Activated T-helper 2 cell treated with anti-CD3 and anti-CD28 coated beads, Interferon-gamma antibody, Interleukin-2, Interleukin-4, amounts not matched to agents 10 μg/mL and 5 μg/mL and 100 μg/mL, durations not matched to agents 14 hours and 24 hours and 36 hours (primary cell): ENCODE measurements around the gene LRRC2. TPM values are rescaled to one million over a fixed set of nuclear protein-coding genes. Genes with fewer than 3 reads are reported as not detected.
A peak's percentile ranks its signal among the peaks of the same experiment; 100 is the strongest.
"Not testable (repeated sequence)": the region's sequence is repeated elsewhere in the genome, so short reads cannot be mapped to it uniquely, and the experiment has no call there.

Experiments used
- DNase-seq: peaks from one replicate; pipeline ENCODE4 v3.0.0; 2021; ENCODE audit warnings: low spot score
- H3K27ac Mint-ChIP-seq: one replicate; pipeline ENCODE4 v1.8.0; 2021; ENCODE audit warnings: mixed read lengths
- H3K27me3 Mint-ChIP-seq: one replicate; pipeline ENCODE4 v1.8.0; 2021; ENCODE audit warnings: low read depth, mixed read lengths
- H3K36me3 Mint-ChIP-seq: one replicate; pipeline ENCODE4 v1.8.0; 2021; ENCODE audit warnings: low read depth, mixed read lengths
- H3K4me1 Mint-ChIP-seq: one replicate; pipeline ENCODE4 v1.8.0; 2021; ENCODE audit warnings: low read depth, mixed read lengths
- H3K4me3 Mint-ChIP-seq: one replicate; pipeline ENCODE4 v1.8.0; 2021; ENCODE audit warnings: low read depth, mild to moderate bottlenecking, moderate library complexity, mixed read lengths
- H3K9me3 Mint-ChIP-seq: one replicate; pipeline ENCODE4 v1.8.0; 2021; ENCODE audit warnings: mixed read lengths
- intact Hi-C: fragments of 100-400 bp; cut with micrococcal nuclease; formaldehyde crosslinking; loops from one replicate; pipeline ENCODE4 v1.15.1; 2023
- total RNA-seq: library from RNA; stranded (reverse); gene quantifications from 2 replicates; pipeline ENCODE4 v1.2.3, GENCODE V29; 2022

Gene LRRC2
- total RNA-seq, 1 donor from 2014 or later, result not detected

DNA sequence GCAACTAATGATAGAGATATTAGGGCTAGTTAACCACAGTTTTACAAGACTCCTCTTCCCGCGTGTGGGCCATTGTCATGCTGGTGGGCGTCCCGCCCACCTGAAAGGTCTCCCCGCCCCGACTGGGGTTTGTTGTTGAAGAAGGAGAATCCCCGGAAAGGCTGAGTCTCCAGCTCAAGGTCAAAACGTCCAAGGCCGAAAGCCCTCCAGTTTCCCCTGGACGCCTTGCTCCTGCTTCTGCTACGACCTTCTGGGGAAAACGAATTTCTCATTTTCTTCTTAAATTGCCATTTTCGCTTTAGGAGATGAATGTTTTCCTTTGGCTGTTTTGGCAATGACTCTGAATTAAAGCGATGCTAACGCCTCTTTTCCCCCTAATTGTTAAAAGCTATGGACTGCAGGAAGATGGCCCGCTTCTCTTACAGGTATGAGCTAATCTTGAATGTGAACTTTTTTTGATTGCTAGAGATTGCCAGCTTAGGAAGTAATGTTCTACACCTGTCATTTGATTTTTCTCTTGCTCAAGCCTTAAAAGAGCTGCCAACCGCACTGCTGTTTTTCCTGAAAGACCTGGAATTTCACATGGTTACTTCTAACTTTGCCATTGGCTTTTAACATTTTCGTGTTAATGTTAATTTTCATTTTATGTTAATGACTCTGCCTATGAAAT is 11.6 kb upstream of the LRRC2 start:
- peaks cover 20% of the 10 kb centered on the region for H3K27me3 Mint-ChIP-seq
- H3K4me1 Mint-ChIP-seq, H3K36me3 Mint-ChIP-seq, H3K4me3 Mint-ChIP-seq, DNase-seq, H3K9me3 Mint-ChIP-seq, H3K27ac Mint-ChIP-seq, intact Hi-C loops: not testable (repeated sequence)

DNA sequence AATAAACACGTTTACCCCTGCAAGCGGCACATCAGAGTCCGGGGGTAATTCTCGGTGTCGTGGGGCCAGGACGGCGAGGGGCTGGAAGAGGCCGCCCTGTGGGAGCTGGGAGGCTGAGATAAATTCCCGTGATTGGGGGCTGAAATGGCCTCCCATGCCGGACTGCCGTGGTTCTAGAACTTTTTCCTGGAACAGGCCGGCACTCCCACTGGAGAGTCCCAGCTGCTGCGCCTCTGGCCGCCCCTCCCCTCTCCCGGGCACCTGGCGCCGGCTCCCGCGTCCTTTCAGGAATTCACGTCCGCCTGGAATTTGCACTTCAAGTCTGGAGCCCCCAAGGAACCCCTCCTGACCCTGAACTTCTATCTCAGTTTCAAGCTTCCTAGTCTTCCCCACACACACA is 10.8 kb upstream of the LRRC2 start:
- no peaks in the 10 kb centered on the region for H3K9me3 Mint-ChIP-seq
- intact Hi-C loops, result no loop called here

GRCh38 chr3:46576386-46576785 is 10.3 kb upstream of the LRRC2 start:
- Mint-ChIP-seq H3K27me3 (peaks cover 18% of the 10 kb centered on the region), H3K4me1 (peaks cover 3% of the 10 kb centered on the region), H3K27ac (no peak overlapping the region), H3K9me3 (no peaks in the 10 kb centered on the region), H3K4me3 (no peak overlapping the region), H3K36me3 (no peaks in the 10 kb centered on the region)
- no peak for DNase-seq
- intact Hi-C loops, result no loop called here

More for the DNA sequence above, 10.8 kb upstream of the LRRC2 start:
- Mint-ChIP-seq H3K27ac (no peak overlapping the region), H3K4me3 (no peak overlapping the region), H3K36me3 (no peaks in the 10 kb centered on the region), H3K27me3 (peaks cover 21% of the 10 kb centered on the region), H3K4me1 (peaks cover 3% of the 10 kb centered on the region)
- DNase-seq, result no peak

DNA sequence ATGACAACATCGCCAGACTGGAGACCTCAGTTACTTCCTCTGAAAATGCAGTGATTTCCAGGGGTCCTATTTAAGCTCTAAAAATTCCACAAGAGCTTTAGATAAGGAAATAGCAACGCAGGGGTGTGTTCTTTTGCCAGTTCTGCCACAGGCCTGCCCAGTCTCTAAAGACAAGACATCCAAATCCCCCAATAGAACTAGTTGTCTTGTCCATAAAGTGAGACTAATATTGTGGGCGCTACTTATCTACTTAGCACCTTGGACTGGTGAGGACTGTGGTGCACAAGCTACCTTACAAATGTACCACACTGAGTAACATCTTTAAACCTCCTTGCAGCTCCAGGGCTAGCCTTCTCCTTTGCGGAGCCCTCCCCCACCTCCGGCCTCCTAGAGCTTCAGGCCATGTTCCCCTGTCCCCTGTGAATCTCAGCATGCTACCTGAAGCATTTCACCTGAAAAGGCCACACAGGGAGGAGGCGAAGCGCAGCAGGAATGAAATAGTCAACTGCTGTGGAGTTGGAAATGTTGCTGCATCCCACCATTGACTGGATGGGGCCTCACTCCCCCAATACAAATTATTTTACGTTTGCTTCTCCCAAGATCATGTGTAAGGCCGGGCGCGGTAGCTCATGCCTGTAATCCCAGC is 9.6 kb upstream of the LRRC2 start:
- Mint-ChIP-seq H3K4me3 (no peak overlapping the region), H3K27ac (no peak overlapping the region), H3K4me1 (peaks cover 3% of the 10 kb centered on the region), H3K9me3 (no peaks in the 10 kb centered on the region), H3K36me3 (no peaks in the 10 kb centered on the region), H3K27me3 (peaks cover 18% of the 10 kb centered on the region)
- no peak for DNase-seq
- intact Hi-C loops, result no loop called here

DNA sequence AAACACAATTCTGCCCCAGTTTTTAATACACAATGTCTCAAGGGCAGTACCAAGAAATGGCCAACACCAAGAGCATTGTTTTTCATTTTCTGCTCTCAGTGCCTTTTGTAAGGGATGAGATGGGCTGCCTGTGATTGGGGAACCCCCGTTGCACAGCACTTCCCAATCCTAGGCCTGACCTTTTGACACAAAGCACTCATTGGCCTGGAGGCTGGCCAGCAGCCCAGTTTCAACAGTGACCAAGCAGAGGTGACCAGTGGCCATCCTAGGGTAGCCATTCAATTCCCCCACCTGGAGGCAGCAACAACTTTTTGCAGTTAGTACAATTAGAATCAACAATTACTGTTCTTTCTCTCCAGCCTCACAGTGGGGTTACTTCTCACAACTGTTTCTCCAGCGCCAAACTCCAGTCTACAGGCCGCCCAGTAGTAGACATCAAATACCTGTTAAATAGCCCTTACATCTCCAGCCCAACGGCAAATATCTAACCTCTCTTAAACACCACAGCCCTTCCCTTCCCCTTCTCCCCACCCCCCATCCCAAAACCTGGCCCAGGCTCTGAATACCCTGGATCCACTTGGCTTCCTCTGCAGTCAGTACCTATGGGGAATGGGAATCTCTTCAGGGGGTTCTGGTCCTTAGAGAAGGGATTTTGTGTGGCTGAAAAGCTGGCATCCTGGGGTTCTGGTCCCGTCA is 8.9 kb upstream of the LRRC2 start:
- no peaks in the 10 kb centered on the region for H3K9me3 Mint-ChIP-seq
- no peaks in the 10 kb centered on the region for H3K36me3 Mint-ChIP-seq
- peaks cover 3% of the 10 kb centered on the region for H3K4me1 Mint-ChIP-seq
- H3K27ac Mint-ChIP-seq, result no peak overlapping the region
- no peak overlapping the region for H3K4me3 Mint-ChIP-seq
- intact Hi-C loops, result no loop called here
- no peak for DNase-seq
- peaks cover 18% of the 10 kb centered on the region for H3K27me3 Mint-ChIP-seq

DNA sequence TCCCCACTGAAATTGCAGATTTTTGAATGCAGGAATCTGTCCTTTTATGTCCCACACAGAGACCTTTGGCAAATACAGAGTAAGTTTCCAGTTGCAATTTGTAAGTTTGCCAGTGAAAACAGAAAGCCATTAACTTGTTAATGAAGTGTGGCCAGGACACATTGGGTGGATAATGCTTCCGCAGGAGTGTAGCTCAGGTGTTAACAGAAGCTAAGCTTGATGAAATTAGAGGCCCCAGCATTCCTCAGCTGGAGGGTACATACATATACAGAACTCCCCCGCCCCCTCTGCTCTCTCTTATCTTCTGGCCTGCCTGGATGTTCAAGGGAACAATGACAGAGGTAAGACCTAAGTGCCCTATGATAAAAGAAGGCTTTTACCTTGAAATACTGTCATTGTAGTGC is 8.1 kb upstream of the LRRC2 start:
- intact Hi-C loops, result no loop called here
- no peak for DNase-seq
- Mint-ChIP-seq H3K4me1 (peaks cover 5% of the 10 kb centered on the region), H3K9me3 (no peaks in the 10 kb centered on the region), H3K4me3 (no peak overlapping the region), H3K27me3 (peaks cover 22% of the 10 kb centered on the region), H3K36me3 (no peaks in the 10 kb centered on the region), H3K27ac (no peak overlapping the region)

GRCh38 chr3:46573701-46574100 is 7.6 kb upstream of the LRRC2 start:
- Mint-ChIP-seq H3K9me3 (no peaks in the 10 kb centered on the region), H3K4me3 (no peak overlapping the region), H3K4me1 (peaks cover 2% of the 10 kb centered on the region), H3K36me3 (no peaks in the 10 kb centered on the region), H3K27ac (no peak overlapping the region), H3K27me3 (peaks cover 19% of the 10 kb centered on the region)
- DNase-seq, result no peak
- intact Hi-C loops, result no loop called here

GRCh38 chr3:46571684-46572083 is 5.6 kb upstream of the LRRC2 start:
- DNase-seq, result no peak
- H3K27ac Mint-ChIP-seq, result no peak overlapping the region
- H3K4me3 Mint-ChIP-seq, result no peak overlapping the region
- no peaks in the 10 kb centered on the region for H3K36me3 Mint-ChIP-seq
- H3K27me3 Mint-ChIP-seq, result peaks cover 27% of the 10 kb centered on the region
- H3K4me1 Mint-ChIP-seq, result peaks cover 2% of the 10 kb centered on the region
- no peaks in the 10 kb centered on the region for H3K9me3 Mint-ChIP-seq
- intact Hi-C loops, result no loop called here

DNA sequence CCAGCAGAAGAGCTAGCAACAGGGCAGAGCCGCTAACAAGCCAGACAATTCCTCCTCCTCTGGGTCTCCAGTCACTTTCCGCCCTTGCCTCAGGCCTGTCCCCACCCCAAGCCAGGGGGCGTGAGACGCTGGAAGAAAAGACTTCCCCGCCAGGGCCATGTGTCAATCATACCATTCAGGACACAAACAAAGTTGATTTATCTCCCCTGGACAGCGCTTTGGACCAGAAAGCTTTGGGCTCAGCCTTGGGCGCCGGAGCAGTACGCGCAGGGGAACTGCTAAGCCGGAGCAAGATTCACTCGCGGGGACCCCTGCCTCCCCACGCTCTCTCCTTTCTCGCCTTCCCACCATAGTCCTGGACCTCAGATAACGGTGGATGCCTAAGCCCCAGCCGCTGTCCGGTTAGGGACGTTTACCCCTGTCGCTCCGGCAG is 479 bp downstream of the LRRC2 start:
- H3K27ac Mint-ChIP-seq, result no peak overlapping the region
- H3K4me1 Mint-ChIP-seq, result peaks cover 10% of the 10 kb centered on the region
- intact Hi-C loops, result no loop called here
- no peaks in the 10 kb centered on the region for H3K36me3 Mint-ChIP-seq
- no peaks in the 10 kb centered on the region for H3K9me3 Mint-ChIP-seq
- peaks cover 55% of the 10 kb centered on the region for H3K27me3 Mint-ChIP-seq
- H3K4me3 Mint-ChIP-seq, result peak overlapping the region; percentile 51
- DNase-seq, result no peak

GRCh38 chr3:46565077-46565476 is 1.0 kb downstream of the LRRC2 start:
- peaks cover 61% of the 10 kb centered on the region for H3K27me3 Mint-ChIP-seq
- no peak overlapping the region for H3K27ac Mint-ChIP-seq
- no peaks in the 10 kb centered on the region for H3K9me3 Mint-ChIP-seq
- intact Hi-C loops, result no loop called here
- peaks cover 10% of the 10 kb centered on the region for H3K4me1 Mint-ChIP-seq
- H3K36me3 Mint-ChIP-seq, result no peaks in the 10 kb centered on the region
- H3K4me3 Mint-ChIP-seq, result peak overlapping the region; percentile 51
- no peak for DNase-seq

GRCh38 chr3:46564190-46565021 is 1.7 kb downstream of the LRRC2 start:
- peaks cover 62% of the 10 kb centered on the region for H3K27me3 Mint-ChIP-seq

DNA sequence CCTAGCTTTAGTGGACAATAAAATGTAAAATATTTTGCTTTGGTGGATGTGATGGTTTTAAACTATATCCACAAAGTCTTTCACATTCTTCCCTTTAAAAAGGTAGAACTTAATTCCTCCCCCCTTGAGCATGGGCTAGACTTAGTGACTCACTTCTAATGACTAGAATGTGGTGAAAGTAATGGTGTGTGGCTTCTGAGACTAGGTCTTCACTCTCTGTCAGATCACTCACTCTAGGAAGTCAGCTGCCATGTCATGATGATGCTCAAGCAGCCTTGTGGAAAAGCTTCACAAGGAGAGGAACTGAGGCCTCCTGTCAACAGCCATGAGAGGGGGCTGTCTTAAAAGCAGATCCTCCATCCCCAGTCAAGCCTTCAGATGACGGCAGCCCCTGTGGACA is 4.2 kb downstream of the LRRC2 start:
- Mint-ChIP-seq H3K27ac (no peak overlapping the region), H3K27me3 (peaks cover 61% of the 10 kb centered on the region), H3K9me3 (no peaks in the 10 kb centered on the region), H3K4me3 (no peak overlapping the region), H3K4me1 (peaks cover 15% of the 10 kb centered on the region), H3K36me3 (no peaks in the 10 kb centered on the region)
- DNase-seq, result no peak
- intact Hi-C loops, result no loop called here

More at GRCh38 chr3:46564190-46565021, 1.7 kb downstream of the LRRC2 start:
- Mint-ChIP-seq H3K4me3 (no peak overlapping the region), H3K9me3 (no peaks in the 10 kb centered on the region), H3K4me1 (peaks cover 8% of the 10 kb centered on the region), H3K36me3 (no peaks in the 10 kb centered on the region), H3K27ac (no peak overlapping the region)
- no peak for DNase-seq
- intact Hi-C loops, result no loop called here
